22Rv1 (cell line): Measurements from ENCODE around the gene DDB1.

Experiments
- H3K27ac ChIP-seq: fragments of 450-650 bp; 2 replicates; pipeline ENCODE4 v1.5.1; 2017
- ZFX ChIP-seq: fragments of 450-650 bp; IDR thresholded peaks from 2 replicates; pipeline ENCODE4 v1.6.1; 2017; ENCODE audit warnings: antibody characterized with exemption, borderline replicate concordance
- TF ChIP-seq, protein P1 (sequence below): fragments of 450-650 bp; IDR thresholded peaks from 2 replicates; pipeline ENCODE4 v1.5.1; 2017; ENCODE audit warnings: mild to moderate bottlenecking

Gene DDB1

DNA sequence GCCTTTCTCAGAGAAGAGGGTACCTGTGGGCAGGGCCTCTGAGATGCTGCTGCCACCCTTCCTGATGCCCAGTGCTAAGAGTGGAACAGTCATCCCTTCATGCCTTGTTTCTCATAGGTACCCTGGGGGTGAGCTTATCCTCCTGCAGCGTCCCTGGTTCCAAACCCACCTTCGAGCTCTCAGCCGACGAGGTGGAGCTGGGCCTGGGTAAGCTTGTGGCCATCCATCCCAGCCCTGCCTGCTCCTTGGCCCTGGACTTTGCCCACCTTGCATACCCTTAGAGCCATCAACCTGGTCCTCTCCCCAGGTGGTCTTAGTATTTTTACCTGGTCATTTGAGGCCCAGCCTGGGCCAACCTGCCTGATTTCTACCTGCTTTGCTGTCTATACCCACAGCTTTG, 8.8 kb upstream of the DDB1 start:
- no peak overlapping the region for H3K27ac ChIP-seq
- TF ChIP-seq, protein P1, sequence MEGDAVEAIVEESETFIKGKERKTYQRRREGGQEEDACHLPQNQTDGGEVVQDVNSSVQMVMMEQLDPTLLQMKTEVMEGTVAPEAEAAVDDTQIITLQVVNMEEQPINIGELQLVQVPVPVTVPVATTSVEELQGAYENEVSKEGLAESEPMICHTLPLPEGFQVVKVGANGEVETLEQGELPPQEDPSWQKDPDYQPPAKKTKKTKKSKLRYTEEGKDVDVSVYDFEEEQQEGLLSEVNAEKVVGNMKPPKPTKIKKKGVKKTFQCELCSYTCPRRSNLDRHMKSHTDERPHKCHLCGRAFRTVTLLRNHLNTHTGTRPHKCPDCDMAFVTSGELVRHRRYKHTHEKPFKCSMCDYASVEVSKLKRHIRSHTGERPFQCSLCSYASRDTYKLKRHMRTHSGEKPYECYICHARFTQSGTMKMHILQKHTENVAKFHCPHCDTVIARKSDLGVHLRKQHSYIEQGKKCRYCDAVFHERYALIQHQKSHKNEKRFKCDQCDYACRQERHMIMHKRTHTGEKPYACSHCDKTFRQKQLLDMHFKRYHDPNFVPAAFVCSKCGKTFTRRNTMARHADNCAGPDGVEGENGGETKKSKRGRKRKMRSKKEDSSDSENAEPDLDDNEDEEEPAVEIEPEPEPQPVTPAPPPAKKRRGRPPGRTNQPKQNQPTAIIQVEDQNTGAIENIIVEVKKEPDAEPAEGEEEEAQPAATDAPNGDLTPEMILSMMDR = no peak
- TF ChIP-seq ZFX = no peak

DNA sequence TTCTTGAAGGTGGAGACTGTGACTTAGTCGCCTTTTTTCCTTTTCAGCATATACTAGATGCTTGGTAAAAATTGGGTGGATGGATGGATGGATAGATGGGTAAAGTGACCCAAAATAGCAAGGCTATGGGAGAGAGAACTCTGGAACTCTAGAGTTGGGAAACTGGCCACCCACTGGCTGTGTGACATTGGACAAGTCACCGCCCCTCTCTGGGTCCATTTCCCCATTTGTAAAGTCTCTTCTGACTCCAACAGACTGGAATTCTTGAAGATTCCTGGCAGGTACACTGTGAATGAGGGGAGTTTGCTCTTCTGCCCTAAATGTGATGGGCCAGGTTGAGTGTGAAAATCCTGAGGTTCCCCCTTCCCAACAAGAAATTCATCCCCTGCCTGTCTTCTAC, 8.1 kb upstream of the DDB1 start:
- H3K27ac ChIP-seq = no peak overlapping the region
- TF ChIP-seq, protein P1 = no peak
- no peak for TF ChIP-seq ZFX

DNA sequence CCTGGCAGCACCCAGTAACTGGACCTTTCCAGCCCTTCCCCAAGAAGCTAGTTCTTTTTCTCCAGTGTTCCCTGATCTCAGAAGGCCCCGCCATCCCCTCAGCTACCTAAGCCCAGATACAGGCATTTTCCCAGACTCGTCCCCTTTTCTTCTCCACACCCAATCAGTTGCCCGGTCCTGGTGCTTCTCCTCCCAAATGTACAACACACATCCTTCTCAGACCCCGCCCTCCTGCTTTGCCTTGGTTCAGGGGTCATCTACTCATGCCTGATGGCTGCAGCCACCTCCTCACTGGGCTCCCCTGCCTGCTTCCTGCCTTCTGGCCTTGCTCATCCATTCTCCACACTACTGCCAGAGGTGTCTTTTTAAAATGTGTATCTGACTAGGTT, 6.6 kb upstream of the DDB1 start:
- TF ChIP-seq, protein P1 = no peak
- TF ChIP-seq ZFX = no peak

DNA sequence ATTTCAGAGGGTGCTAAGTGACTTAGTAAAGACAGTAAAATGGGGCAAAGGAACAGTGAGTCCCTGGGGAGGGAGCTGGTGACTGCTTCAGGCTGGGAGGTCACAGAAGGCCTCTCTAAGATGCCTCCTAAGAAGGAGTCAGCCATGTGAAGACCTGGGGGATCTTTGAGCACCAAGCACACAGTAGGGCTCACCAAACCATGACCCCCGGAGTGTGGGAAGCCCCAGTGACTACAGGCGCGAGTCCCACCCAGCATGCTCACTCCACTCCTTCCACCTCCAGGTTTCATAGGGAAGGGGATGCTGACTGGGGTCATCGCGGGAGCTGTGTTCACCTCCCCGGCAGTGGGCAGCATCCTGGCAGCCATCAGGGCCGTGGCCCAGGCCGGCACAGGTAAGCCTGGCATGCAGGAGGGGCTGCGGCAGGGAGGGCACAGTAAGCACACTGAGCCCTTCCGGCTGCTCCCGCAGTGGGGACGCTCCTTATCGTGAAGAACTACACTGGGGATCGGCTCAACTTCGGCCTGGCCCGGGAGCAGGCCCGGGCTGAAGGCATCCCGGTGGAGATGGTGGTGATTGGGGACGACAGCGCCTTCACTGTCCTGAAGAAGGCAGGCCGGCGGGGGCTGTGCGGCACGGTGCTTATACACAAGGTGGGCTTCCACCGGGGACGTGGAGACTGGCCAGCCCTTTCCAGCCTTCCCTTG, 6.0 kb upstream of the DDB1 start:
- TF ChIP-seq, protein P1 = no peak
- no peak for TF ChIP-seq ZFX
- no peak overlapping the region for H3K27ac ChIP-seq

More for the DNA sequence above, 6.6 kb upstream of the DDB1 start:
- no peak overlapping the region for H3K27ac ChIP-seq

DNA sequence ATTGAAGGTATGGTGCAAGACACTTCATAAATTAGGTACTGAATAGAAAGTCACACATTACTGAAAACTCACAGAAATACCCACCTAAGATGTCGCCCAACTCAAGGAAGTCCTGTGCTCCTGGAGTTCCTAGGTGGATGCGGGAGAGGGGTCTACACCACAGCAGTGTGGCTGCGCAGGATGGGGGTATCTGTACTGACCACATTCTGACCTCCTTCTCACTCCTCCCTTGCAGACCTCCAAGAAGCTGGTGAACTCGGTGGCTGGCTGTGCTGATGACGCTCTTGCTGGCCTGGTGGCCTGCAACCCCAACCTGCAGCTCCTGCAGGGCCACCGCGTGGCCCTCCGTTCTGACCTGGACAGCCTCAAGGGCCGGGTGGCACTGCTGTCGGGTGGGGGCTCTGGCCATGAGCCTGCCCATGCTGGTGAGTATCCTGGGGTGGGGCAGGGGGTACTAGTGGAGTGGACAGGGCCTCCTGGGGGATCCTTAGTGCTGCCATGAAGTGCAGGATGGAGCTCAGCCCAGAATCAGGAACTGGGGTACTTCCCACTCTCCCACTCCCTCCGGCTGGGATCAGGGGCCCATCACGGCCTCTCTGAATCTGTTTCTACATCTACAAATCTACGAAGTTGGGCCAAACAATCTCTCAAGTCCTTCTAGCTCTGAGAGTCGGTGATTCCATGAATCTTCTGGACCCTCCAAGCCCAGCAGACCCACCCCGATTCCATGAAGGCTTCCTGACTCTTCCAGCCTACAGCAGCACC, 5.0 kb upstream of the DDB1 start:
- H3K27ac ChIP-seq = no peak overlapping the region
- TF ChIP-seq, protein P1 = no peak
- no peak for TF ChIP-seq ZFX

DNA sequence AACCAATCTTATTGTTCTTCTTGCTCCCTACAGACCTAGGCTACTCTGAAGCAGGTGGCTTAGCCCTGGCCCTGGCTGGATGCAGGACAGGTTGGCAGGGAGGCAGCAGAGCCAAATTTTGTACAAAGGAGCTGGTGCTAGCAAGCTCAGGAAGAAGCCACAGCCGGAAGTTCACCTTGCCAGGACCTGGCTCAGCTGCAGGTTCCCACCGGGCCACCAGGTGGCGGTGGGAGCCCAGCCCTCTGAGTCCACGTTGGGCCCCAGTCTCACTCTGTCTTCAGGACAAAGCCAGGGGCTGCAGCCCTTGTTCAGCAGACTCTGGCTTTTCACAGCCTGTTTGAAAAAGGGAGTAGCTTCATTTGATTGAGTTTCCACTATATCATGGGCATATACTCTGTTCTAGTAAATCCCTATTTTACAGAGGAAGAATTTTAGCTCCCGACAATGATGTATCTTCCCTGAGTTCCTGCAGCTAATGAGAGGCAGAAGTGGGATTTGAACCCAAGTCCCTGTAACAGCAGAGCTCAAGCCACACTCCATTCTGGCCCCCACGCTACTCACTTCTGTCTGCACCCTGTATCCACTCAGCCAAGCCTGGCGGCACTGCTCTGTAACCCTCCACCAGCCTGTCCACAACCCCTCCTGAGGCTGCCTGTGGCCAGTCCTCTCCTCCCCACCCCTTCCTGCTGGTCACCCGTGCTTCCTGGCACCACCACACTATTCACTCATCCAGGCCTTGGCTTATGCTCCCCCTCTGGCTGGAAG, 3.4 kb upstream of the DDB1 start:
- no peak for TF ChIP-seq ZFX
- TF ChIP-seq, protein P1 = peak; percentile 96
- H3K27ac ChIP-seq = peak overlapping the region; percentile 84
